Gastrocnemius medialis (tissue), 4 donors: ENCODE measurements around the gene TSPAN5.

Experiments
- CTCF ChIP-seq, 5 experiments: fragments of 450-650 bp in 3 of 5; fragments of 200-600 bp in 2 of 5; sonication (generic) in 2 of 5; IDR thresholded peaks in 4 of 5; conservative IDR thresholded peaks in 1 of 5; 1 replicate in 4 of 5; 2 replicates in 1 of 5; pipeline ENCODE4 v1.5.1; 2016 to 2019; ENCODE audit warnings: antibody characterized with exemption in 5 of 5, mild to moderate bottlenecking in 3 of 5, moderate library complexity in 3 of 5
- POLR2A ChIP-seq, 2 donors: fragments of 450-650 bp; IDR thresholded peaks; one replicate each; pipeline ENCODE4 v1.6.1; 2017; ENCODE audit warnings: antibody characterized with exemption in 2 of 2, mild to moderate bottlenecking in 2 of 2, moderate library complexity in 2 of 2

GRCh38 chr4:98498774-98499173 is 159.6 kb downstream of the TSPAN5 start:
- TF ChIP-seq CTCF (IDR thresholded peaks at IDR 0.05 in 4 of 5, conservative IDR thresholded peaks at IDR 0.05 in 1 of 5) (no peak), POLR2A (IDR thresholded peaks at IDR 0.05) (no peak)
